ENCODE data around the gene FBXO44.
"Not testable (repeated sequence)": the region's sequence is repeated elsewhere in the genome, so short reads cannot be mapped to it uniquely, and the experiment has no call there.

FBXO44 gene

GRCh38 chr1:11654137-11654938 is at the start of gene FBXO44, which contains the start of gene FBXO2:
TSS of gene FBXO44 (plus strand) at chr1:11654877. CDS start at chr1:11655836, 959 bp downstream.
TSS of gene FBXO2 (minus strand) at chr1:11654429. CDS start at chr1:11654340, 89 bp downstream.
- TF ChIP-seq SUZ12 (IDR thresholded peaks at IDR 0.05; ENCODE audit: extremely low read depth, insufficient read depth, insufficient read length) = no peak
- no peak for TF ChIP-seq YY1 (IDR thresholded peaks at IDR 0.05; ENCODE audit: insufficient read depth, insufficient read length)
- TF ChIP-seq ZNF274 (IDR thresholded peaks at IDR 0.05; ENCODE audit: low read depth, low read length) = no peak
- H3K27me3 ChIP-seq (ENCODE audit: insufficient read depth, insufficient read length) = peaks cover 14% of the 10 kb centered on the region
- H3K9me3 ChIP-seq (ENCODE audit: insufficient read depth, low read length) = no peaks in the 10 kb centered on the region
- DNase-seq (ENCODE audit: low read depth, low spot score) = no peak
- H3K36me3 ChIP-seq (ENCODE audit: insufficient read depth, insufficient read length, low read length) = peaks cover 22% of the 10 kb centered on the region
- peak within 1 kb of the TSS; percentile 76 for H3K9ac ChIP-seq (ENCODE audit: insufficient read length, low read depth)
- H3K4me3 ChIP-seq (ENCODE audit: insufficient read length, low read depth) = peak within 1 kb of the TSS; percentile 74
- peaks cover 22% of the 10 kb centered on the region for H3K4me1 ChIP-seq (ENCODE audit: insufficient read depth, insufficient read length)

DNA sequence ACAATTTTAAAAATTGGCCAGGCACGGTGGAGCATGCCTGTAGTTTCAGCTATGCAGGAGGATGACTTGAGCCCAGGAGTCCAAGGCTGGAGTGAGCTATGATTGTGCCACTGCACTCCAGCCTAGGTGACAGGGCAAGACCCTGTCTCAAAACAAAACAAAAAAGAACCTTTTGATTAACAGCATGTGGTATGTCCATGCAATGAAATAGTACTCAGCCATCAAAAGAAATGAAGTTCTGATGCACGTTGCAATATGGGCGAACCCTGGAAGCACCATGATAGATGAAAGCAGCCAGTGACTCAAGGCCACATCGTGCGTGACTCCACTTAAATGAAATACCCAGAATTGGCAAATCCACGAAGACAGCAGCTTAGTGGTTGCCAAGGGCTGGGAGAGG is 47.9 kb upstream of the FBXO44 start:
- no peaks in the 10 kb centered on the region for H3K27me3 ChIP-seq (ENCODE audit: insufficient read depth, insufficient read length)
- H3K4me3 ChIP-seq (ENCODE audit: insufficient read length, low read depth) = no peak overlapping the region
- no peak for DNase-seq (ENCODE audit: low read depth, low spot score)
- peaks cover 5% of the 10 kb centered on the region; the same call in 1 of the 2 replicates for H3K9me3 ChIP-seq (ENCODE audit: insufficient read depth, low read length)
- no peak for TF ChIP-seq SUZ12 (IDR thresholded peaks at IDR 0.05; ENCODE audit: extremely low read depth, insufficient read depth, insufficient read length)
- TF ChIP-seq YY1 (IDR thresholded peaks at IDR 0.05; ENCODE audit: insufficient read depth, insufficient read length) = no peak
- TF ChIP-seq ZNF274 (IDR thresholded peaks at IDR 0.05; ENCODE audit: low read depth, low read length) = no peak
- no peaks in the 10 kb centered on the region for H3K36me3 ChIP-seq (ENCODE audit: insufficient read depth, insufficient read length, low read length)
- peaks cover 9% of the 10 kb centered on the region for H3K4me1 ChIP-seq (ENCODE audit: insufficient read depth, insufficient read length)
- no peak overlapping the region for H3K9ac ChIP-seq (ENCODE audit: insufficient read length, low read depth)

DNA sequence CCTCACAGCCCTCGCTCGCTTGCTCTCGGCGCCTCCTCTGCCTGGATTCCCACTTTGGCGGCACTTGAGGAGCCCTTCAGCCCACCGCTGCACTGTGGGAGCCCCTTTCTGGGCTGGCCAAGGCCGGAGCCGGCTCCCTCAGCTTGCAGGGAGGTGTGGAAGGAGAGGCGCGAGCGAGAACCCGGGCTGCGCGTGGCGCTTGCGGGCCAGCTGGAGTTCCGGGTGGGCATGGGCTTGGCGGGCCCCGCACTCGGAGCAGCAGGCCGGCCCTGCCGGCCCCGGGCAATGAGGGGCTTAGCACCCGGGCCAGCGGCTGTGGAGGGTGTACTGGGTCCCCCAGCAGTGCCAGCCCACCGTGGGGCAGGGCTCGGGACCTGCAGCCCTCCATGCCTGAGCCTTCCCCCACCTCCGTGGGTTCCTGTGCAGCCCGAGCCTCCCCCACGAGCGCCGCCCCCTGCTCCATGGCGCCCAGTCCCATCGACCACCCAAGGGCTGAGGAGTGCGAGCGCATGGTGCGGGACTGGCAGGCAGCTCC is 46.0 kb upstream of the FBXO44 start:
- H3K27me3 ChIP-seq (ENCODE audit: insufficient read depth, insufficient read length); H3K9ac ChIP-seq (ENCODE audit: insufficient read length, low read depth); DNase-seq (ENCODE audit: low read depth, low spot score); H3K4me1 ChIP-seq (ENCODE audit: insufficient read depth, insufficient read length); H3K36me3 ChIP-seq (ENCODE audit: insufficient read depth, insufficient read length, low read length); H3K4me3 ChIP-seq (ENCODE audit: insufficient read length, low read depth); H3K9me3 ChIP-seq (ENCODE audit: insufficient read depth, low read length): not testable (repeated sequence)

DNA sequence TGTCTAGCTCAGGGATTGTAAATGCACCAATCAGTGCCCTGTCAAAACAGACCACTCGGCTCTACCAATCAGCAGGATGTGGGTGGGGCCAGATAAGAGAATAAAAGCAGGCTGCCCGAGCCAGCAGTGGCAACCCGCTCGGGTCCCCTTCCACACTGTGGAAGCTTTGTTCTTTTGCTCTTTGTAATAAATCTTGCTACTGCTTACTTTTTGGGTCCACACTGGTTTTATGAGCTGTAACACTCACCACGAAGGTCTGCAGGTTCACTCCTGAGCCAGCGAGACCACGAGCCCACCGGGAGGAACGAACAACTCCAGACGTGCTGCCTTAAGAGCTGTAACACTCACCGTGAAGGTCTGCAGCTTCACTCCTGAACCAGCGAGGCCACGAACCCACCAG is 45.3 kb upstream of the FBXO44 start:
- not testable (repeated sequence) for DNase-seq (ENCODE audit: low read depth, low spot score); H3K36me3 ChIP-seq (ENCODE audit: insufficient read depth, insufficient read length, low read length); H3K27me3 ChIP-seq (ENCODE audit: insufficient read depth, insufficient read length); H3K9me3 ChIP-seq (ENCODE audit: insufficient read depth, low read length); H3K9ac ChIP-seq (ENCODE audit: insufficient read length, low read depth); H3K4me3 ChIP-seq (ENCODE audit: insufficient read length, low read depth); H3K4me1 ChIP-seq (ENCODE audit: insufficient read depth, insufficient read length)

- DNase-seq (ENCODE audit: low read depth, low spot score) = no peak
- TF ChIP-seq YY1 (IDR thresholded peaks at IDR 0.05; ENCODE audit: insufficient read depth, insufficient read length) = no peak
- no peak for TF ChIP-seq SUZ12 (IDR thresholded peaks at IDR 0.05; ENCODE audit: extremely low read depth, insufficient read depth, insufficient read length)
- no peak for TF ChIP-seq ZNF274 (IDR thresholded peaks at IDR 0.05; ENCODE audit: low read depth, low read length)
- Histone ChIP-seq H3K36me3 (ENCODE audit: insufficient read depth, insufficient read length, low read length) (no peaks in the 10 kb centered on the region), H3K9ac (ENCODE audit: insufficient read length, low read depth) (no peak overlapping the region), H3K9me3 (ENCODE audit: insufficient read depth, low read length) (peaks cover 5% of the 10 kb centered on the region; the same call in 1 of the 2 replicates), H3K27me3 (ENCODE audit: insufficient read depth, insufficient read length) (no peaks in the 10 kb centered on the region), H3K4me3 (ENCODE audit: insufficient read length, low read depth) (no peak overlapping the region), H3K4me1 (ENCODE audit: insufficient read depth, insufficient read length) (no peaks in the 10 kb centered on the region)
Measured at GRCh38 chr1:11610629-11611180, 44.0 kb upstream of the FBXO44 start.

- H3K27me3 ChIP-seq (ENCODE audit: insufficient read depth, insufficient read length) = no peaks in the 10 kb centered on the region
- no peaks in the 10 kb centered on the region for H3K36me3 ChIP-seq (ENCODE audit: insufficient read depth, insufficient read length, low read length)
- no peak overlapping the region for H3K4me3 ChIP-seq (ENCODE audit: insufficient read length, low read depth)
- H3K4me1 ChIP-seq (ENCODE audit: insufficient read depth, insufficient read length) = no peaks in the 10 kb centered on the region
- TF ChIP-seq SUZ12 (IDR thresholded peaks at IDR 0.05; ENCODE audit: extremely low read depth, insufficient read depth, insufficient read length) = no peak
- TF ChIP-seq ZNF274 (IDR thresholded peaks at IDR 0.05; ENCODE audit: low read depth, low read length) = no peak
- TF ChIP-seq YY1 (IDR thresholded peaks at IDR 0.05; ENCODE audit: insufficient read depth, insufficient read length) = no peak
- H3K9me3 ChIP-seq (ENCODE audit: insufficient read depth, low read length) = peaks cover 2% of the 10 kb centered on the region; the same call in 1 of the 2 replicates
- no peak overlapping the region for H3K9ac ChIP-seq (ENCODE audit: insufficient read length, low read depth)
- DNase-seq (ENCODE audit: low read depth, low spot score) = no peak
Measured at GRCh38 chr1:11611638-11612327, 42.9 kb upstream of the FBXO44 start.

DNA sequence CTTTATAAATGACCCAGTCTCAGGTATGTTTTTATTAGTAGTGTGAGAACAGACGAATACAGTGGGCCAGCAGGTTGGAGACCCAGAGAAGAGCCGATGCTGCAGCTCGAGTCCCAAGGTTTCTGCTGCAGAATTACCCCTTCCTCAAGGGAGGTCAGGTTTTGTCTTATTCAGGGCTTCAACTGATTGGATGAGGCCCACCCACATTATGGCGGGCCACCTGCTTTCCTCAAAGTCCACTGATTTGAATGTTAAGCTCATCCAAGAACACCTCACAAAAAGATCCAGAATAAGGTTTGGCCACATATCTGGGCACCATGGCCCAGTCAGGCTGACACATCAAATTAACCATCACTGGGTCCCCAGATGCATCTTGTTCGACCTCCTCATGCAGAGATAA is 41.3 kb upstream of the FBXO44 start:
- Histone ChIP-seq H3K4me1 (ENCODE audit: insufficient read depth, insufficient read length) (peaks cover 2% of the 10 kb centered on the region), H3K27me3 (ENCODE audit: insufficient read depth, insufficient read length) (no peaks in the 10 kb centered on the region), H3K4me3 (ENCODE audit: insufficient read length, low read depth) (no peak overlapping the region), H3K9ac (ENCODE audit: insufficient read length, low read depth) (no peak overlapping the region), H3K9me3 (ENCODE audit: insufficient read depth, low read length) (no peaks in the 10 kb centered on the region; the same call in 1 of the 2 replicates), H3K36me3 (ENCODE audit: insufficient read depth, insufficient read length, low read length) (no peaks in the 10 kb centered on the region)
- no peak for DNase-seq (ENCODE audit: low read depth, low spot score)
- TF ChIP-seq SUZ12 (IDR thresholded peaks at IDR 0.05; ENCODE audit: extremely low read depth, insufficient read depth, insufficient read length) = no peak
- TF ChIP-seq ZNF274 (IDR thresholded peaks at IDR 0.05; ENCODE audit: low read depth, low read length) = no peak

Measured in NT2/D1 (cell line).